GM12864 (cell line): ENCODE measurements around the gene C1QL2.

Source experiments
- DNase-seq: peaks from one replicate; pipeline ENCODE4 v3.0.0-alpha.2; 2011; ENCODE audit warnings: low read depth
- H3K4me3 ChIP-seq: 2 replicates; pipeline ENCODE4 v1.5.1; 2011; ENCODE audit warnings: mild to moderate bottlenecking, low read depth, low read length, control low read depth
- TF ChIP-seq, protein P1 (sequence below): IDR thresholded peaks from 2 replicates; pipeline ENCODE4 v1.5.1; 2011; ENCODE audit warnings: low read depth, mild to moderate bottlenecking, moderate library complexity, low read length, control low read depth, inconsistent platforms; ENCODE audit errors: missing control alignments

The C1QL2 gene

DNA sequence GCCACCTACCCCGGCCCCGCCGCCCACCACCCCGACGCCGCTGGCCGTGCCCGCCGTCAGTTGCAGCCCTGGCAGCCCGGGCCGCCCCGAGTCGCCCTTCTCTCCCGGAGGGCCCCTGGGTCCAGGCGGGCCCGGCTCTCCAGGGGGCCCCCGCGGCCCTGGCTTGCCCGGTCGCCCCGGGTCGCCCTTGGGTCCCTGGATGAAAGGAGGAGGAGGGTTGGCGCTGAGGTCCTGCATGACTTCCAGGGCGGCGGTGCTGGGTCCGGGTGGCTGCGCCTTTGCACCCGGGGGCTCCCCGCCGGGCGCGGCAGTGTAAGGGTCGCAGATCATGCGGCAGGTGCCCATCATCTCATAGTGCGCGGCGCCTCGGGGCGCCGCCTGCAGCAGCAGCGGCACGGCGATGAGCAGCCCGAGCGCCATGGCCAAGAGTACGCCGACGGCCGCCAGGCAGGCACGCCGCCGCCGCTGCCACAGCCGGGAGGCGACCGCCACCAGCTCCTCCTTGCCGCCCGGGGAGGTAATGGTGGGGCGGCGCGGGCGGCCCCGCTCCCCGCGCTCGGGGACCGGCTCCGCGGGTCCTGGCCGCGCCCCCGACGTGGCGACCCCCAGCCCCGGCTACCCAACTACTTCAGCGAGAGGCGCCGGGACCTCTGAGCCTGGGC is 570 bp downstream of the C1QL2 start:
- no peak overlapping the region for H3K4me3 ChIP-seq
- no peak for DNase-seq
- TF ChIP-seq, protein P1, sequence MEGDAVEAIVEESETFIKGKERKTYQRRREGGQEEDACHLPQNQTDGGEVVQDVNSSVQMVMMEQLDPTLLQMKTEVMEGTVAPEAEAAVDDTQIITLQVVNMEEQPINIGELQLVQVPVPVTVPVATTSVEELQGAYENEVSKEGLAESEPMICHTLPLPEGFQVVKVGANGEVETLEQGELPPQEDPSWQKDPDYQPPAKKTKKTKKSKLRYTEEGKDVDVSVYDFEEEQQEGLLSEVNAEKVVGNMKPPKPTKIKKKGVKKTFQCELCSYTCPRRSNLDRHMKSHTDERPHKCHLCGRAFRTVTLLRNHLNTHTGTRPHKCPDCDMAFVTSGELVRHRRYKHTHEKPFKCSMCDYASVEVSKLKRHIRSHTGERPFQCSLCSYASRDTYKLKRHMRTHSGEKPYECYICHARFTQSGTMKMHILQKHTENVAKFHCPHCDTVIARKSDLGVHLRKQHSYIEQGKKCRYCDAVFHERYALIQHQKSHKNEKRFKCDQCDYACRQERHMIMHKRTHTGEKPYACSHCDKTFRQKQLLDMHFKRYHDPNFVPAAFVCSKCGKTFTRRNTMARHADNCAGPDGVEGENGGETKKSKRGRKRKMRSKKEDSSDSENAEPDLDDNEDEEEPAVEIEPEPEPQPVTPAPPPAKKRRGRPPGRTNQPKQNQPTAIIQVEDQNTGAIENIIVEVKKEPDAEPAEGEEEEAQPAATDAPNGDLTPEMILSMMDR: no peak

DNA sequence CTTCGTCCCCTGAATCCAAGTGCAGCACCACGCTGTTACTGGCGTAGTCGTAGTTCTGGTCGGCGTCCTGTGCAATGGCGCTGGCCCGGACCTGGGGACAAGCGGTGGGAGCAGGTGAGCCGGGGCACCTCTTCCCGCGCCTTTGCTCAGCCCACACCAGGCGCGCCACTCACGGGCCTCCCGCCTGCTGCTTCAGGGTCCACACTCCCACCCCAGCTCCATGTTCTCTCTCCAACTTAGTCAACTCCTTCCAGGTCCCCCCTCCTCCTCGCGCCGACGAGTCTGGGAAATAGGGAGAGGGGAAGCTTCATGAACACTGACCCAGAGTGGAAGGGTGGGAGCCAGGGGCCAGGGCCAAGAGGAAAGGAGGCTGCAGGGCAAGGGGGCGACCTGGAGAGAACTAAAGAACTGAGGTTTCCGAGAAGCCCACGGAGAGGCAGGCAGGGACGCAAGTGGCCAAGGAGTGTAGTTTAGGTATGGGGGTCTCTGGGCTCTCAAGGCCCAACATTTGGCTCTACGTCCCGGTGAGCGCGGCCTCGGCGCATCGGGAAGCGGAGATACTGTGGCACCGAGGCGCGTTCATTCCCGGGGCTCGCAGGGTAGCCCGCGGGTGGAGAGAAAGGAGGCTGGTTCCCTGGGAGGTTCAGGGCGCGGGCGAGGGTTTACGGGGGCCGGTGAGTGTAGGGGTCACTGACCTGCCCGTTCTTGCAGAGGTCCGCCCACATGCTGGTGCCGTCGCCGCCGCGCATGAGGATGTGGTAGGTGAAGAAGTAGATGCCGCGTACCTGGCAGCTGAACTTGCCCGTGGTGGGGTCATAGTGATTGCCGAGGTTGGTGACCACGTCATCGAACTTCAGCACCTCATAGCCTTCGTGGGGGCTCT is 1.4 kb downstream of the C1QL2 start:
- TF ChIP-seq, protein P1: no peak
- DNase-seq: no peak
- H3K4me3 ChIP-seq: no peak overlapping the region

DNA sequence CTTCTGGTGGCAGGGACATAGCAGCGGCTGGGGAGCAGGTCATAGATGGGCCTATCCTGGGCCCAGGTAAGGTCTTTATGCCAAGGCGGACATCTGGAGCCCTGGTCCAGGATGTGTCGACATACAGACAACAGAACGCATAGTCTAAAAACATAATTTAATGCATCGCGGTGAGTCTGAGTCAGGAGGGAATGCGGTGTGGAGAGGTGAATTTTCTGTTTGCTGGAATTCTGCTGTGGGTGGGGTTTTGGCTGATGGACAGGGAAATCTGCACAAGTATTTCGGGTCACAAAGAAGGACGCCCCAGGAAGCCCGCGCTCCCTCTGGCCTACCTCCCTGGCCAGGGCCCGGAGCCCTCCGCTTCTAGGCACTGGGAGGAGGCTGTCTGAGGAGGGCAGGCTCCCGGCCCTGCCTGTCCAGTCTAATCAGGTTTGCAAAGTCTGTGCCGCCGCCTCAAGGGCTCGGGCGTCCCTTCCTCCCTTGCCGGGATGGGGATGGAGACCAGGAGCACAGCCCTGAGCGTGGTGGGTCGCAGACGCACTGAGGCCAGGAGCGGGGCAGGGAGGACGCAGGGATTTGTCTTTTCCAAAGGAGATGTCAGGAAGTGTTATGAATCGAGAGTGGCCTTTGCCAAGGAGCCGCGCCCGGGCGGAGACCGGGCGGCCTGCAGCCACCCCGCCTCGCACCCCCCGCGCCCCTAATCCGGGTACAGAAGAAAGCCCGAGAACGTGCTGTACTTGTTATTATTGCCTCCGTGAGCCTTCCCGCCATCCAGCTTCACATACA is 2.3 kb downstream of the C1QL2 start:
- H3K4me3 ChIP-seq: no peak overlapping the region
- TF ChIP-seq, protein P1: no peak
- DNase-seq: no peak

DNA sequence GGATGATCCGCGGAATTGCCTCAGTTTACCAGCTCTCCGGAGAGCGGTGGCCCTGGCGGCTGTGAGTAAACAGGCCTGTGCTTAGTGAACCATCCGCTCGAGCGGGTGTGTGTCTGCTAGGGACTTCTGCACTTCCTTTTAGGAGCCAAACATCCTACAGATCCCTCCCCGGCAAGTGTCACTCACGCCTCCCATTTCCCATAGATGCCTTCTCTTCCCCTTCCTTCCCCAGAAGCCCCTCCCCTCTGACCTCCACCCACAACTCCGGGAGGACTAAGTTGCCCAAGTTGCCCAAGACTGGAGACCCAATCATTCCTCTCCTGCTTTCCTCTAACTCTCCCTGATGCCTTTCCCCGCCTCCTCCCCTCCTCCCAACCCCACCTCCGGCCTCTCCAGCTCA is 2.9 kb downstream of the C1QL2 start:
- DNase-seq: no peak
- TF ChIP-seq, protein P1: no peak
- no peak overlapping the region for H3K4me3 ChIP-seq

DNA sequence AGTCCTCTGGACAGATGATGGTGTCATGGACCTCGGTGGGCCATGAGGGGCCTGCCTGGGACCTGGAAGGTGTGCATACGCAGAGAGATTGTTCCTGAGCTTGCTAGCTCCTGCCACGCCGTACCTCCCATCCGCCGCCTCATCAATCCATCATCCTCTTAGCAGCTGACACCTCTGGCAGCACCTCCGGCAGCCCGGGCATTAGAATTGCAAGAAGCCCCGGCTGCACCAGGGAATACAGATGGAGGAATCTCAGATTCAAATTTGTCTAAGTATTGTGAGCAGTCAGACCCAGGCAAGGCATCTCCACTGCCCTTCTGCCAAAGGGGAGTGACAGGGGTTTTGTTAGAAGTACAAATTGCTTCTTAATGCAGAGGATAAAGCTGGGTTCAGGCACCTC is 4.5 kb downstream of the C1QL2 start:
- DNase-seq: no peak
- TF ChIP-seq, protein P1: no peak
- H3K4me3 ChIP-seq: no peak overlapping the region

DNA sequence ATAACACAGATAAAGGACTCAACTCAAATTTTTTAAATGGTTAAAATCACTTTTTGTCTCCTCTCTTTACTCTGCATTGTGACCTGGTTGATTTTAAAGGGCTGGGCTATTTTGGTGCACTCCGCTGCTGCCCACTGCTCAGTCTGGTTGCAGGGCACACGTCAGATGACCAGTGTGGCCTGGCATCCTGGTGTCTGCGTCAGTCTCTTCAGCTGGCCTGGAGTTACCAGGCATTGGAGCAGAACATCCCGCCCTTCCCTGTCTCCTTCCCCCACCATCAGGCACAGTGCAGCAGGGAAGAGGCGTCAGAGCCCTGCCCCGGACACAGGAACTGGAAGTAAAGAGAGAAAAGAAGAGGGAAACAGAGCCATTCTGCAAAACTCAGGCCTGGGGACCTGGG is 8.9 kb downstream of the C1QL2 start:
- no peak overlapping the region for H3K4me3 ChIP-seq
- TF ChIP-seq, protein P1: no peak
- DNase-seq: no peak
